ENCODE data around the gene MYF6.

- TF ChIP-seq EZH2 (IDR thresholded peaks at IDR 0.05; ENCODE audit: borderline replicate concordance, low read depth, low read length, poor library complexity, severe bottlenecking) (no peak), CTCF (conservative IDR thresholded peaks at IDR 0.05; ENCODE audit: low read depth, low read length) (no peak)
Observed at GRCh38 chr12:80717856-80718255, 10.4 kb downstream of the MYF6 start.

Measured in A673 (cell line).